ENCODE data around the gene IQCE.
"Not testable (repeated sequence)": the region's sequence is repeated elsewhere in the genome, so short reads cannot be mapped to it uniquely, and the experiment has no call there.

The IQCE gene

DNA sequence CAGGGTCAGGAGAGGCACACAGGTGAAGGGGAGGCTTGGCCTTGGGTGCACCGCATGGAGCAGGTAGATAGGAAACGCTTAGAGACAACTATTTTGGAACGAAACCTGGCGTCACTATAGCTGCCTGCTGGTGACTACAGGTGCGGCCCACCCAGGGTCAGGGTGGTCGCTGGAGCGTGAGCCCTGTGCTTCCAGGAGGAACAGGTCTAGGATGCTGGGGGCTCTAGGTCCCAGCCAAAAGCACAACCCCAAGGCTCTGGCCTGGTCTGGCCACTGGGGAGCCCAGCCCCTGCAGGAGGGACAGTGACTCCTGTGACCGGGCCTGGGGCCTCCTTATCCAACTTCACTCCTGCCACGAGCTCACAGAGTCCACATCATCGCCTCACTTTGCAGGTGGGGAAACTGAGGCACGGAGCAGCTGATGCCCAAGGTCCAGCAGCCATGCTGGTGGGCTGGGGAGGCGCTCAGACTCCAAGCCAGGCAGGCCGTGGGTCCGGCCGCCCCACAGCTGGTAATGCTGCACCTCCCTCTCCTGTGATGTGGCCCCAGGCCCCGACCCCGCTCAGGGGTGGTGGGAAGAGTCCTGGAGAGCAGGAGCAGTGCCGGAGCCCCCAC lies 30.2 kb upstream of the IQCE start:
- Histone ChIP-seq H3K36me3 (ENCODE audit: control insufficient read depth in 2 of 2, insufficient read depth in 2 of 2, low read length in 2 of 2) (no peaks in the 10 kb centered on the region), H3K27me3 (ENCODE audit: control insufficient read depth in 1 of 2, insufficient read depth in 2 of 2, low read length in 2 of 2) (peaks cover 17 to 41% of the 10 kb centered on the region in 2 donors), H3K27ac (ENCODE audit: low read length) (no peak overlapping the region), H3K9me3 (ENCODE audit: control insufficient read depth in 2 of 2, low read length in 2 of 2) (no peaks in the 10 kb centered on the region), H3K4me3 (ENCODE audit: low read length in 2 of 2) (no peak overlapping the region), H3K9ac (ENCODE audit: low read length in 2 of 2) (no peak overlapping the region), H3K4me1 (ENCODE audit: control insufficient read depth, insufficient read depth, low read length) (peaks cover 26% of the 10 kb centered on the region)

DNA sequence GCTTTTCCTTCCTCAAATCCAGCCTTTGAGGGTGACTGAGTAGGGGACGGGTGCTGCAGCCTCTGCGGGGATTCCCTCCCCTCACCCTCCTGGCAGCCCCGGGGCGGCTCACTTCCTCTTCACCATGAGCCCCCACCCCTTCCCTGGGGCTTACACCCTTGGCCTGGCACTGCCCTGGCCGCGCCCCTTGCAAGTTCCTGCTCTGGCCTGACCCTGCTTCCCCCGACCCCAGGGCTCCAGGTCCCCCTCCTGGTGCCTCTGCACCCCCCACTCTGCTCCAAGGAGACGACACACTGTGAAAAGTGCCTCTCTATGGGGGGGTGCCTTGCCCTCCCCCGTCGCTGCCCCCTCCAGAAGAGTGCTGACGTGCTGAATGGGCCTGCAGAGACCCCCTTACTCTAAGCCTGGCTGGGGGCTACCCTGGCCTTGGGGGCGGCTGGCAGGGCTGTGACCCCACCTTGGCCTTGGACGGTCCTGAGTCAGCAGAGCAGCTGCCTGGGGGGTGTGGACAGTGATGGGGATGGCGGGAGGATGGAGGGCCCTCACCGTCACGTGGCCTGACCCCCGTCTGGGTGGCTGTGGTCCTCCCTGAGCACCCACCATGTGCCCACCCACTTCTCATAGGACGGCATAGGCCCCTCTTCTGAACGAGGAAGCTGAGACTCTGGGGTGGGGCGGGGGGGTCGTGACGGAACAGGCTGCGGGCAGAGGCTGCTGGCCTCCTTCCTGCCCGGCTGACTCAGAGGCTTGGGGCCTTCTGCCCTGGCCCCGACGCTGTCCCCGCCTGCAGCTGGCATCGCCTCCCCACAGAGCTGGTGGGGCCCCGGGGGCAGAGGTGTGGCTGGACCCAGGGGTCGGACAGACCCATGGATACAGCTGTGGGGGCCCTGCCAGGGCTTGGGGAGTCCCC lies 29.4 kb upstream of the IQCE start:
- Histone ChIP-seq H3K4me1 (ENCODE audit: control insufficient read depth, insufficient read depth, low read length) (peaks cover 26% of the 10 kb centered on the region), H3K27ac (ENCODE audit: low read length) (no peak overlapping the region), H3K9ac (ENCODE audit: low read length in 2 of 2) (no peak overlapping the region), H3K27me3 (ENCODE audit: control insufficient read depth in 1 of 2, insufficient read depth in 2 of 2, low read length in 2 of 2) (peaks cover 10 to 35% of the 10 kb centered on the region in 2 donors), H3K36me3 (ENCODE audit: control insufficient read depth in 2 of 2, insufficient read depth in 2 of 2, low read length in 2 of 2) (no peaks in the 10 kb centered on the region), H3K4me3 (ENCODE audit: low read length in 2 of 2) (no peak overlapping the region), H3K9me3 (ENCODE audit: control insufficient read depth in 2 of 2, low read length in 2 of 2) (no peaks in the 10 kb centered on the region)

DNA sequence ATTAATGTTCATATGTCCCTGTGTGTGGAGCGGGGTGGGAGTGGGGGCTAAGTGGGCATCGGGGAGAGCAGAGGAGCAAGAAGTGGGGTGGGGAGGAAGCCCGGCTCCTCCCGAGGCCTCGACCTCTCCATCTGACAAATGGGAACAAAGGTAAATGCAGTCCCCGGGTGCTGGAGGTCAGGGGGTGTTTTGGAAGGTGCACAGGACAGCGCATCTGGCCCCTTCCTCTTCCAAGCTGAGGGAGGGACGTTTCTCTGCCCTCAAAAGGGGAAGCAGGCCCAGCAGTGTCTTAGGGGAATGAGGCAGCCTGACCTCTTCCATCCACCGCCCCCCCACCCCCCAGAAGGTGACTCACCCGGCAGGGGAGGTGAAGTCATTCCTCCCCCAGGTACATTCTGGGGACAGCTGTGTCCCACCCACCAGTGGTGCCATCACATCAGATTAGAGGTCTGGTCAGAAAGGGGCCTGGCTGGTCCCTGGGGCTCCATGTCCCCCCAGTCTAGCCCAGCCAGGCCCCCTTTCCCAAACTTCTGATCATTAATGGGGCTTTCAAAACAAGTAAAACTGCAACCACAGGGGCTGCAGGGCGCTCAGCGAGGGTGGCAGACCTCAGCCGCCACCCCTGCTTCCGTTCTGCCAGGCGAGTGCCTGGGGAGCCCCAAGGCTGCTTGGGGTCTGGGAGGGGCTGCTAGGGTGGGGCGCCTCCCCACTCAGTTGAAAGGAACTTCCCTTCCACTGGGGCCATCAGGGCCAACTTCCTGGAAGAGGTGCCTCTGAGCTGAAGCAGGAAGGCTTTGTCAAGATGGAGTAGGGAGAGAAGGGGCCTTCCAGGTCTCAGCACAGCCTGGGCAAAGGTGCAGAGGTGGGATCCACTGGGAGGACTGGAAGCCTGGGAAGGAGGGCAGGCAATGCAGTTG lies 28.4 kb upstream of the IQCE start:
- H3K27me3 ChIP-seq (ENCODE audit: control insufficient read depth in 1 of 2, insufficient read depth in 2 of 2, low read length in 2 of 2) = peaks cover 10 to 33% of the 10 kb centered on the region in 2 donors
- H3K36me3 ChIP-seq (ENCODE audit: control insufficient read depth in 2 of 2, insufficient read depth in 2 of 2, low read length in 2 of 2) = no peaks in the 10 kb centered on the region
- H3K9me3 ChIP-seq (ENCODE audit: control insufficient read depth in 2 of 2, low read length in 2 of 2) = no peaks in the 10 kb centered on the region
- H3K4me3 ChIP-seq (ENCODE audit: low read length in 2 of 2) = no peak overlapping the region
- H3K4me1 ChIP-seq (ENCODE audit: control insufficient read depth, insufficient read depth, low read length) = peaks cover 26% of the 10 kb centered on the region
- H3K9ac ChIP-seq (ENCODE audit: low read length in 2 of 2) = no peak overlapping the region
- no peak overlapping the region for H3K27ac ChIP-seq (ENCODE audit: low read length)

DNA sequence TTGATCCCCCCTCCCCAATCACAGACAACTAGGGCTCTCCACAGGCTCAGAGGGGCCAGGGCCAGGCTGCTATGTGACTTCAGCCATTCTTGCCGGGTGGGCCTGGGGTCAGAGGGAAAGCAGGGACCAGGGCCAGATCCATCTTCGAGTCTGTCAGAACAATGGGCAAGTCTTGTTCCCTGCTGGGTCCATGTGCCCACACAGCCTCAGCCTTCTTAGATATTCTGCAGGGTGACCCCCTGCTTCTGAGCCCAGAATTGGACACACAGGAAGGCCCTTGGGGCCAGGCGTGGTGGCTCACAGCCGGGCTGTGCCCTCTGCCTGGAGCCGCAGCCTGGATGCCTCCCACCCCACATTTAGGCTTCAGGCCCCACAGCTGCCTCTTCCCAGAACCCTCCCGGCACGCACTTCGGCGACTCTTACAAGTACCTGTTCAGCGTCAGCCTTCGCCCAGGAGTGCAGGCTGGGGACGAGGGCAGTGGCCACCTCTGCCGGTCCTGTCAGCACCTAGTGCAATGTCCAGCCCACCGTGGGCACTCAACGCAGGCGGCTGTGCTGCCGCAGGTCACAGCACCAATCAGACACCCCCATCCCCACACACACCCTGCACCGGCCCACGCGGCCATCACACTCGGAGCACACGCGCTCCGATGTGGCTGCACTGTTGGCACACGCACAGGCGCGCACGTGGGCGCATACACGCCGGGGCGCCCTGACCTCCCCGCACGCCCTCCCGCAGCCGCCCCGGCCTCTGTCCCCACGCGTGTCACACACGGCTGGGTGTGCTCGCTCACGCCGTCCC lies 27.6 kb upstream of the IQCE start:
- H3K4me3 ChIP-seq (ENCODE audit: low read length in 2 of 2); H3K36me3 ChIP-seq (ENCODE audit: control insufficient read depth in 2 of 2, insufficient read depth in 2 of 2, low read length in 2 of 2); H3K27ac ChIP-seq (ENCODE audit: low read length); H3K9ac ChIP-seq (ENCODE audit: low read length in 2 of 2); H3K9me3 ChIP-seq (ENCODE audit: control insufficient read depth in 2 of 2, low read length in 2 of 2): not testable (repeated sequence)
- H3K27me3 ChIP-seq (ENCODE audit: control insufficient read depth in 1 of 2, insufficient read depth in 2 of 2, low read length in 2 of 2) = peaks cover 8 to 24% of the 10 kb centered on the region in 2 donors
- peaks cover 22% of the 10 kb centered on the region for H3K4me1 ChIP-seq (ENCODE audit: control insufficient read depth, insufficient read depth, low read length)

DNA sequence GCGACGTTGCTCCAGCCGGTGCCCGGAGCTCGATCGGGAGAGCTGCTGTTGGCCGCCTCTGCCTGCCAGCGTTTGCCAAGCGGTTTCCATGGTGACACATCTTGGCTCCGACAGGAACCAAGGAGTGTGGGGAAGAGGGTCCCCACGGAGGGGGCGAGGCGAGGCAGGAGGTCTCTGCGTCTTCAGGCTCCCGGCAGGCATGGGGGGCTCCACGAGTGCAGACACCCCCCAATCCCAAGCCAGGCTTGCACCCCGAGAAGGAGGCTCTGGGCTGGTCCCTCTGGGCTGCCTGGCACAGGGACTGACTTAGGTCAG lies 27.0 kb upstream of the IQCE start:
- not testable (repeated sequence) for H3K36me3 ChIP-seq (ENCODE audit: control insufficient read depth in 2 of 2, insufficient read depth in 2 of 2, low read length in 2 of 2); H3K4me3 ChIP-seq (ENCODE audit: low read length in 2 of 2); H3K9ac ChIP-seq (ENCODE audit: low read length in 2 of 2); H3K9me3 ChIP-seq (ENCODE audit: control insufficient read depth in 2 of 2, low read length in 2 of 2); H3K27ac ChIP-seq (ENCODE audit: low read length)
- Histone ChIP-seq H3K27me3 (ENCODE audit: control insufficient read depth in 1 of 2, insufficient read depth in 2 of 2, low read length in 2 of 2) (peaks cover 6 to 19% of the 10 kb centered on the region in 2 donors), H3K4me1 (ENCODE audit: control insufficient read depth, insufficient read depth, low read length) (peaks cover 22% of the 10 kb centered on the region)

DNA sequence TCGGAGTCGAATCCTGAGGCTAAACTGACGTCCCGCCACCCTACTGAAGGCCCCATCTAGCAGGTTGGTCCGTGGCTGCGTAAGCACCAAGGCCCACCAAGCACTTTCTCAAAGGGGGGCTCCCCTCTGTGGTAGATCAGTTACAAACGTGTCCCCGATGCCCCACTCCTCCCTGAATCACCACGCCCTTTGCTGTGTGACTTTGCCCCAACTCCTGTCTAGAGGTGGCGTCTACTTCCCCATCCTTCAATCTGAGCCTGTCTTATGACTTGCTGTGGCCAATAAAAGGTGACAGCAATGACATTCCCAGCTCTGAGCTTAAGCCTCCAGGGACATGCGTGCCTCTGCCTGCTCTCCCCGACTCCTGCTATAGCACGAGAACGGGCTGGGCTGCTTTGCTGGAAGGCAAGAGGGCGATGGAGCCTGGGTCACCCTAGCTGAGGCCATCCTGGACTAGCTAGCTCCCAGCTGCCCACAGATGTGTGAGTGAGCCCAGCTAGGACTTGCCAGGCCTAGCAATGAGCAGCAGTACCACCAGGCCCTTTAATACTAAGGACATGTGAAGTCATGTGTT lies 26.5 kb upstream of the IQCE start:
- H3K9ac ChIP-seq (ENCODE audit: low read length in 2 of 2); H3K4me3 ChIP-seq (ENCODE audit: low read length in 2 of 2); H3K9me3 ChIP-seq (ENCODE audit: control insufficient read depth in 2 of 2, low read length in 2 of 2); H3K36me3 ChIP-seq (ENCODE audit: control insufficient read depth in 2 of 2, insufficient read depth in 2 of 2, low read length in 2 of 2); H3K27ac ChIP-seq (ENCODE audit: low read length): not testable (repeated sequence)
- peaks cover 6 to 18% of the 10 kb centered on the region in 2 donors for H3K27me3 ChIP-seq (ENCODE audit: control insufficient read depth in 1 of 2, insufficient read depth in 2 of 2, low read length in 2 of 2)
- peaks cover 22% of the 10 kb centered on the region for H3K4me1 ChIP-seq (ENCODE audit: control insufficient read depth, insufficient read depth, low read length)

DNA sequence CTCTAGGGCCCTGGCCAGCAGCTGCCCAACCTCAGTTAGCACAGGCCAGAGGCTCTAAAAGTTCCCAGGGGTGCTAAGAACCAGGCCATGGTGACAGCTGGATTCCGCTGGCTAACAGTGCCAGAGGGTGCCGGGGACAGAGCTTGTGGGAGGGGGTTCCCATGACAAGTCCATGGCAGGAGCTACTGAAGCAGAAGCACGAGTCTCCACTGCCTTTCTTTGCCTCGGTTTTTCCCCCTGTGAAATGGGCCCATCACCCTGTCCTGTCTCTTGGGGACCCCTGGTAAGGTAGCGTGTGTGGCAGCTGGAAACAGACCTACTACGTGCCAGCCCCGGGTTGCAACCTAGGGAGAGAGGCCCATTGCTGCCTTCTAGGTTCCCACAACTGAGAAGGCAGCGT lies 26.0 kb upstream of the IQCE start:
- not testable (repeated sequence) for H3K9ac ChIP-seq (ENCODE audit: low read length in 2 of 2); H3K9me3 ChIP-seq (ENCODE audit: control insufficient read depth in 2 of 2, low read length in 2 of 2); H3K36me3 ChIP-seq (ENCODE audit: control insufficient read depth in 2 of 2, insufficient read depth in 2 of 2, low read length in 2 of 2); H3K27ac ChIP-seq (ENCODE audit: low read length); H3K4me3 ChIP-seq (ENCODE audit: low read length in 2 of 2)
- Histone ChIP-seq H3K27me3 (ENCODE audit: control insufficient read depth in 1 of 2, insufficient read depth in 2 of 2, low read length in 2 of 2) (peaks cover 6 to 13% of the 10 kb centered on the region in 2 donors), H3K4me1 (ENCODE audit: control insufficient read depth, insufficient read depth, low read length) (peaks cover 22% of the 10 kb centered on the region)

DNA sequence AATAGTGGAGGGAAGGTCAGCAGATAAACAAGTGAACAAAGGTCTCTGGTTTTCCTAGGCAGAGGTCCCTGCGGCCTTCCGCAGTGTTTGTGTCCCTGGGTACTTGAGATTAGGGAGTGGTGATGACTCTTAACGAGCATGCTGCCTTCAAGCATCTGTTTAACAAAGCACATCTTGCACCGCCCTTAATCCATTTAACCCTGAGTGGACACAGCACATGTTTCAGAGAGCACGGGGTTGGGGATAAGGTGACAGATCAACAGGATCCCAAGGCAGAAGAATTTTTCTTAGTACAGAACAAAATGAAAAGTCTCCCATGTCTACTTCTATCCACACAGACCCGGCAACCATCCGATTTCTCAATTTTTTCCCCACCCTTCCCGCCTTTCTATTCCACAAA lies 25.2 kb upstream of the IQCE start:
- H3K36me3 ChIP-seq (ENCODE audit: control insufficient read depth in 2 of 2, insufficient read depth in 2 of 2, low read length in 2 of 2); H3K27me3 ChIP-seq (ENCODE audit: control insufficient read depth in 1 of 2, insufficient read depth in 2 of 2, low read length in 2 of 2): not testable (repeated sequence)

DNA sequence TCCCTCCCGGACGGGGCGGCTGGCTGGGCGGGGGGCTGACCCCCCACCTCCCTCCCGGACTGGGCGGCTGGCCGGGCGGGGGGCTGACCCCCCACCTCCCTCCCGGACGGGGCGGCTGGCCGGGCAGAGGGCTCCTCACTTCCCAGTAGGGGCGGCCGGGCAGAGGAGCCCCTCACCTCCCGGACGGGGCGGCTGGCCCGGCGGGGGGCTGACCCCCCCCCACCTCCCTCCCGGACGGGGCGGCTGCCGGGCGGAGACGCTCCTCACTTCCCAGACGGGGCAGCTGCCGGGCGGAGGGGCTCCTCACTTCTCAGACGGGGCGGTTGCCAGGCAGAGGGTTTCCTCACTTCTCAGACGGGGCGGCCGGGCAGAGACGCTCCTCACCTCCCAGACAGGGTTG lies 24.6 kb upstream of the IQCE start:
- H3K9ac ChIP-seq (ENCODE audit: low read length in 2 of 2); H3K27ac ChIP-seq (ENCODE audit: low read length); H3K9me3 ChIP-seq (ENCODE audit: control insufficient read depth in 2 of 2, low read length in 2 of 2); H3K27me3 ChIP-seq (ENCODE audit: control insufficient read depth in 1 of 2, insufficient read depth in 2 of 2, low read length in 2 of 2); H3K4me3 ChIP-seq (ENCODE audit: low read length in 2 of 2): not testable (repeated sequence)
- peaks cover 13% of the 10 kb centered on the region for H3K4me1 ChIP-seq (ENCODE audit: control insufficient read depth, insufficient read depth, low read length)
- peaks cover 0 to 15% of the 10 kb centered on the region in 2 donors for H3K36me3 ChIP-seq (ENCODE audit: control insufficient read depth in 2 of 2, insufficient read depth in 2 of 2, low read length in 2 of 2)

More for the DNA sequence above, 25.2 kb upstream of the IQCE start:
- not testable (repeated sequence) for H3K9me3 ChIP-seq (ENCODE audit: control insufficient read depth in 2 of 2, low read length in 2 of 2); H3K27ac ChIP-seq (ENCODE audit: low read length); H3K4me3 ChIP-seq (ENCODE audit: low read length in 2 of 2); H3K9ac ChIP-seq (ENCODE audit: low read length in 2 of 2)
- H3K4me1 ChIP-seq (ENCODE audit: control insufficient read depth, insufficient read depth, low read length) = peaks cover 16% of the 10 kb centered on the region
